ENCODE data around the gene TCEA3.

DNA sequence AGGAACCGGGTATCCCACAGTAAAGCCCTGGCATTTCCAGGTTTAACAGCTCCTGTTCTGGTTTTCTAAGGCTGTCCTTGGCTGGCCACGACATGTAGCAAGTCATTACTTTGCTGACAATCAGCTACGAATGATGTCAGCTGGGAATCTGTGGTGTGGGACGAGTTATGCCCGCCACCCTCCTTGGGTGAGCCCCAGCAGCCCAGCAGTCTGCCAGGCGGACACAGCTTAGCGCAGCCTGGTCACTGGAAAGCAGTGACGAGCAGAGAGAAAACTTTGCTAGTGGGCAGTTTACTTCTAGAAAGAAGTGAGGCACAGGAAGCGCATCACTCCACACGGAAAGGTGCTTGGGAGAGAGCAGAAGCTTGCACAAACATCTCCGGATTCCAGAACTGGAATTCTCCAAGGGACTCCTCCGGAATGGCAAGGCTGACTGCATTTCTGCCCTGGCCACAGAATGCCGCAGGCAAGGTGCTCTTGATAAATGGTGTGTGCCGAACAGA lies 39.4 kb downstream of the TCEA3 start:
- no peak for TF ChIP-seq ZNF274 (IDR thresholded peaks at IDR 0.05; ENCODE audit: low read depth, low read length)
- no peak for TF ChIP-seq SUZ12 (IDR thresholded peaks at IDR 0.05; ENCODE audit: extremely low read depth, insufficient read depth, insufficient read length)
- no peak for TF ChIP-seq YY1 (IDR thresholded peaks at IDR 0.05; ENCODE audit: insufficient read depth, insufficient read length)

Measured in NT2/D1 (cell line).